ENCODE measurements around the gene ISM2.

DNA sequence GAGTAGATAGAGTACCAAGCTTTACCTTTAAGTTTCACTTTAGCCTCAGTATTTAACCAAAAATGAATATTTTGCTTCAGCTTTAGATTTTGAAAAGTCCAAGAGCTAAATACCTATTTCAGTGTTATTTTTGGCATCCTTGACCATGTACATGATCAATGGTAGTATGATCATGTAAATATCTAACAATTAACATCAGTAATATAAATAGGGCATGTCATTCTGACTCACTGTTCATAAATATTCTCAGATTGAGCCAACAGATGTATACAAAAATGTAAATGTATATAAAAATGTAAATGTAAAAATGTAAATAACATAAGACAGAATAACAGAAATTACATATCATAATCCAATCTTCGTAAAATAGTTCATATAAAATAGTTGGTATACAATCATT is 60.0 kb downstream of the ISM2 start:
- TF ChIP-seq POLR2AphosphoS5 (IDR thresholded peaks at IDR 0.05; ENCODE audit: insufficient read depth in 1 of 2, low read depth in 1 of 2), result no peak
- TF ChIP-seq, protein P1, sequence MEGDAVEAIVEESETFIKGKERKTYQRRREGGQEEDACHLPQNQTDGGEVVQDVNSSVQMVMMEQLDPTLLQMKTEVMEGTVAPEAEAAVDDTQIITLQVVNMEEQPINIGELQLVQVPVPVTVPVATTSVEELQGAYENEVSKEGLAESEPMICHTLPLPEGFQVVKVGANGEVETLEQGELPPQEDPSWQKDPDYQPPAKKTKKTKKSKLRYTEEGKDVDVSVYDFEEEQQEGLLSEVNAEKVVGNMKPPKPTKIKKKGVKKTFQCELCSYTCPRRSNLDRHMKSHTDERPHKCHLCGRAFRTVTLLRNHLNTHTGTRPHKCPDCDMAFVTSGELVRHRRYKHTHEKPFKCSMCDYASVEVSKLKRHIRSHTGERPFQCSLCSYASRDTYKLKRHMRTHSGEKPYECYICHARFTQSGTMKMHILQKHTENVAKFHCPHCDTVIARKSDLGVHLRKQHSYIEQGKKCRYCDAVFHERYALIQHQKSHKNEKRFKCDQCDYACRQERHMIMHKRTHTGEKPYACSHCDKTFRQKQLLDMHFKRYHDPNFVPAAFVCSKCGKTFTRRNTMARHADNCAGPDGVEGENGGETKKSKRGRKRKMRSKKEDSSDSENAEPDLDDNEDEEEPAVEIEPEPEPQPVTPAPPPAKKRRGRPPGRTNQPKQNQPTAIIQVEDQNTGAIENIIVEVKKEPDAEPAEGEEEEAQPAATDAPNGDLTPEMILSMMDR (IDR thresholded peaks at IDR 0.05), result no peak
